ENCODE data around the gene NR1H2.

GRCh38 chr19:50356691-50357177 lies 19.5 kb upstream of the NR1H2 start:
- TF ChIP-seq CTCF (IDR thresholded peaks at IDR 0.05) = no peak
- no peak for TF ChIP-seq POLR2A (IDR thresholded peaks at IDR 0.05)
- TF ChIP-seq EP300 (IDR thresholded peaks at IDR 0.05) = no peak

All from tibial nerve (tissue), 4 donors.